ENCODE data around the gene IRF6. TPM values are rescaled to one million over a fixed set of nuclear protein-coding genes. Genes with fewer than 3 reads are reported as not detected.

IRF6 gene
- polyA plus RNA-seq, 1 experiment = 1.0 TPM

GRCh38 chr1:209791920-209792319 lies 14.0 kb downstream of the IRF6 start:
- CTCF ChIA-PET = interaction anchor here (1.0 to 1.6 kb wide), 3 partner anchors 31 to 198 kb away, joined by 3 to 10 read pairs (median 3); no protein-coding TSS in a partner anchor
- TF ChIP-seq, protein P1, sequence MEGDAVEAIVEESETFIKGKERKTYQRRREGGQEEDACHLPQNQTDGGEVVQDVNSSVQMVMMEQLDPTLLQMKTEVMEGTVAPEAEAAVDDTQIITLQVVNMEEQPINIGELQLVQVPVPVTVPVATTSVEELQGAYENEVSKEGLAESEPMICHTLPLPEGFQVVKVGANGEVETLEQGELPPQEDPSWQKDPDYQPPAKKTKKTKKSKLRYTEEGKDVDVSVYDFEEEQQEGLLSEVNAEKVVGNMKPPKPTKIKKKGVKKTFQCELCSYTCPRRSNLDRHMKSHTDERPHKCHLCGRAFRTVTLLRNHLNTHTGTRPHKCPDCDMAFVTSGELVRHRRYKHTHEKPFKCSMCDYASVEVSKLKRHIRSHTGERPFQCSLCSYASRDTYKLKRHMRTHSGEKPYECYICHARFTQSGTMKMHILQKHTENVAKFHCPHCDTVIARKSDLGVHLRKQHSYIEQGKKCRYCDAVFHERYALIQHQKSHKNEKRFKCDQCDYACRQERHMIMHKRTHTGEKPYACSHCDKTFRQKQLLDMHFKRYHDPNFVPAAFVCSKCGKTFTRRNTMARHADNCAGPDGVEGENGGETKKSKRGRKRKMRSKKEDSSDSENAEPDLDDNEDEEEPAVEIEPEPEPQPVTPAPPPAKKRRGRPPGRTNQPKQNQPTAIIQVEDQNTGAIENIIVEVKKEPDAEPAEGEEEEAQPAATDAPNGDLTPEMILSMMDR (IDR thresholded peaks at IDR 0.05; ENCODE audit: low read depth, low read length) = no peak
- Histone ChIP-seq H3K27ac (ENCODE audit: low read depth, low read length) (no peak overlapping the region), H3K27me3 (ENCODE audit: control insufficient read depth, insufficient read depth, low read length) (peaks cover 6% of the 10 kb centered on the region), H3K9me3 (ENCODE audit: control insufficient read depth, insufficient read depth, low read length) (no peaks in the 10 kb centered on the region), H3K4me3 (ENCODE audit: low read depth, low read length) (no peak overlapping the region)
- no peak for DNase-seq (ENCODE audit: low read depth, low spot score)
- POLR2A ChIA-PET = no interaction called here

DNA sequence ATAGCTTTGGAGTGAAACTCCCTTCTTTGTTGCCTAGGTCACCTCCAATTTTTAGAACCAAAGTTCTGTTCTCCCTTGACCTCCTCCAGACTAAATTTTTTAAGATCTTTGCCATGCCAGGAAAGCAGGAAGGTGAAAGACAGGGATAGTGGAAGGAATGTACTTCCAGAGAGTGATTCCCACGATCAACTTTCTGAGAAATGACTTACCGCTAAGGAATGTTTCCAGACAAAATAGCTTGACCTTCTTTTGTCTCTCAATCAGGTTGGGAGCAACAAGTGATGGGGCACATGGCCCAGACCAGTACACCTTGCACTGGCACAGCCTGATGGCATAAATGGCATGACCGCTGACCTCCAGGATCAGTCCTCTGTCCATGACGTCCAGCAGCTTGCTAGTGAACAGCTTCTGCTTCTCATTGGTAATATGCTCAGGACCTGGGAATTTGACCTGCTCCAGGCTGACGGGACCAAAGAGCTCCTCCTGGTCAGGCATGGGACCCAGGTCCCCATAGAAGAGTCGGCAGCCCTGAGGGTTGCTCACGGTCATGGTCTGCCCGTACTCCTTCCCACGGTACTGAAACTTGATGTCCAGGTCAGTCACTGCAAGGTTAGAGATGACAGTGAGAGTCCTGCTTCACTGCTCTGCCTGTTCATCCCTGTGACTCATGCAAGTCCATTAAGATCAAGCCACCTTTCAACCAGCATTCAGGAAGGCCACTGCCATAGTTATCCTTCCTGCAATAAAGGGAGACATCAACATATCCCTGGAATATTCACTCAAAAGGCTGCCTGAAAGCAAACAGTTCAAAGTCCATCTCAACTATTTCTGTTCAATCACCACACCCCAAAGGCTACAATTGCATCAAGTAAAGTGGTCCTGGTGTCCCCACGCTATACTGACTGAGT lies 15.4 kb downstream of the IRF6 start:
- CTCF ChIA-PET = interaction anchor here (0.6 to 1.0 kb wide), 3 partner anchors 33 to 1827 kb away, joined by 3 to 4 read pairs (median 3); partner anchors contain the start of gene UTP25

DNA sequence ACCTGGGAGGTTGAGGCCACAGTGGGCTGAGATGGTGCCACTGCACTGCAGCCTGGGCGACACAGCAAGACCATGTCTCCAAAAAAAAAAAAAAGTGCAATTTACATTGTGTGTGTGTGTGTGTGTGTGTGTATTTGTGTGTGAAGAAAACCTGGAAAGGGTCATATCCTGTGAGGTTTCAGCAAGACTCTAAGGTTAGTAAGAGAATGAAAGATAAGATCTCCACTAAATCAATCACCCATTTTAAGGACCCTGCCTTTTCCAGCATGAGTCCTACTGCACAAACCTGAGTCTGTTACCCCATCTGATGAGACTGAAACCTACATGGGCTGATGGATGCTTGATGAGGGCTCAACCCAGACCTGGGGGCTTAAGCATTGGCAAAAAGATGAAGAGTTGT lies 16.7 kb downstream of the IRF6 start:
- TF ChIP-seq, protein P1 (IDR thresholded peaks at IDR 0.05; ENCODE audit: low read depth, low read length) = no peak

More for the DNA sequence above, 15.4 kb downstream of the IRF6 start:
- H3K4me3 ChIP-seq (ENCODE audit: low read depth, low read length) = no peak overlapping the region
- DNase-seq (ENCODE audit: low read depth, low spot score) = no peak
- TF ChIP-seq, protein P1 (IDR thresholded peaks at IDR 0.05; ENCODE audit: low read depth, low read length) = no peak
- H3K27ac ChIP-seq (ENCODE audit: low read depth, low read length) = no peak overlapping the region
- no peaks in the 10 kb centered on the region for H3K9me3 ChIP-seq (ENCODE audit: control insufficient read depth, insufficient read depth, low read length)
- H3K27me3 ChIP-seq (ENCODE audit: control insufficient read depth, insufficient read depth, low read length) = peaks cover 6% of the 10 kb centered on the region
- POLR2A ChIA-PET = no interaction called here

DNA sequence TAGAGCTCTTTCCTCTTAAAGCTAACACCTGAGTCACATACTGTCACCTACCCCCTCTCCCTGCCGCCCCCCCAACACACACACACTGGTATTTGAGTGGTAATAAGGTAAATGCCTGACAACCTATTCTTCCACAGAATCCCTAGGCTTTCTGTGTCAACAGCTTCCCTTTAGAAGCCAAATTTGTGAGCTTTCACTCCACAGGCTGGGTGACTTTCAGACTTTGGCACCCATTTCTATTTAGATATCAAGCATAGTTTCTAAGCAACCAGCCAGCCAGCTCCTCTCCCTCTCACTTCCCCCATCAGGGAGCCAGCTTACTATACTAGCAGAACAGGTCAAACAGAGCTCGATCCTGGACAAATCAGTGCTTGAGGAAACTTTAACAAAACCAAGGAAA lies 18.4 kb downstream of the IRF6 start:
- Histone ChIP-seq H3K27me3 (ENCODE audit: control insufficient read depth, insufficient read depth, low read length) (peaks cover 2% of the 10 kb centered on the region), H3K4me3 (ENCODE audit: low read depth, low read length) (no peak overlapping the region), H3K27ac (ENCODE audit: low read depth, low read length) (no peak overlapping the region), H3K9me3 (ENCODE audit: control insufficient read depth, insufficient read depth, low read length) (no peaks in the 10 kb centered on the region; the same call in 1 of the 2 replicates)
- TF ChIP-seq, protein P1 (IDR thresholded peaks at IDR 0.05; ENCODE audit: low read depth, low read length) = no peak
- ChIA-PET POLR2A (no interaction called here), CTCF (interaction anchor here (0.7 to 1.7 kb wide), 4 partner anchors 20 to 574 kb away, joined by 3 to 14 read pairs (median 6); no protein-coding TSS in a partner anchor)
- no peak for DNase-seq (ENCODE audit: low read depth, low spot score)

More for the DNA sequence above, 16.7 kb downstream of the IRF6 start:
- Histone ChIP-seq H3K4me3 (ENCODE audit: low read depth, low read length) (no peak overlapping the region), H3K9me3 (ENCODE audit: control insufficient read depth, insufficient read depth, low read length) (no peaks in the 10 kb centered on the region; the same call in 1 of the 2 replicates), H3K27me3 (ENCODE audit: control insufficient read depth, insufficient read depth, low read length) (peaks cover 2% of the 10 kb centered on the region), H3K27ac (ENCODE audit: low read depth, low read length) (no peak overlapping the region)
- ChIA-PET POLR2A (no interaction called here), CTCF (no interaction called here)
- no peak for DNase-seq (ENCODE audit: low read depth, low spot score)

DNA sequence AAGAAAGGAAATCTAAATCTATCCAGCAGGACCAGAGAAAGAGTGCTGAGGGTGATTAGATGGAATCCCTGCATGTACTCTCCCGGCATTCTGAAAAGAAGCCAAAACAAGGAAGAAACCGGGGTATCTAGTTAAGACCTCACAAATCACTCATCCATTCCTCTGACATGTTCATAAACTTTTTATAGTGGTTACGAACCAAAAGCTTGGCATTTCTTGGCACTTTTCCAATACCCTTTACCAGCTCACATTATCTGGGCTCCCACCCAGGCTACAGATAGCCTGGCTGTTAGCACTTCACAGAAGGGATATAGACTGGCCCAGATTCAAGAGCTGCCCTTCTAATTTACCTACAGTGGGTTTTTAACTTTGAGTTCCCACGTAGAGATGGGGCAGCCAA lies 19.8 kb downstream of the IRF6 start:
- ChIA-PET CTCF (interaction anchor here (0.6 to 4.4 kb wide), 2 partner anchors 37 to 583 kb away, joined by 3 to 24 read pairs; no protein-coding TSS in a partner anchor), POLR2A (no interaction called here)
- peaks cover 2% of the 10 kb centered on the region for H3K27me3 ChIP-seq (ENCODE audit: control insufficient read depth, insufficient read depth, low read length)
- no peaks in the 10 kb centered on the region; the same call in 1 of the 2 replicates for H3K9me3 ChIP-seq (ENCODE audit: control insufficient read depth, insufficient read depth, low read length)
- no peak for DNase-seq (ENCODE audit: low read depth, low spot score)
- no peak overlapping the region for H3K4me3 ChIP-seq (ENCODE audit: low read depth, low read length)
- TF ChIP-seq, protein P1 (IDR thresholded peaks at IDR 0.05; ENCODE audit: low read depth, low read length) = no peak
- H3K27ac ChIP-seq (ENCODE audit: low read depth, low read length) = no peak overlapping the region
